ENCODE results near the gene SCAF1. TPM values are rescaled to one million over a fixed set of nuclear protein-coding genes. Genes with fewer than 3 reads are reported as not detected.

Gene SCAF1
- total and polyA plus RNA-seq, 9 donors = 3.3 to 94.6 (median 61.3) TPM

GRCh38 chr19:49696115-49696514, 54.1 kb downstream of the SCAF1 start:
- WGBS, 3 donors = 72 to 82% (median 79%) methylated on average over 6 of the region's 6 CpGs
- H3K27ac ChIP-seq = no peak overlapping the region
- no peaks in the 10 kb centered on the region for H3K36me3 ChIP-seq
- H3K4me3 ChIP-seq = no peak overlapping the region
- intact Hi-C loops (cut with DNase I) = no loop called here
- H3K4me1 ChIP-seq (ENCODE audit: insufficient read depth) = no peaks in the 10 kb centered on the region
- H3K9me3 ChIP-seq = no peaks in the 10 kb centered on the region
- DNase-seq = no peak
- H3K27me3 ChIP-seq = no peaks in the 10 kb centered on the region
- TF ChIP-seq, protein P1, sequence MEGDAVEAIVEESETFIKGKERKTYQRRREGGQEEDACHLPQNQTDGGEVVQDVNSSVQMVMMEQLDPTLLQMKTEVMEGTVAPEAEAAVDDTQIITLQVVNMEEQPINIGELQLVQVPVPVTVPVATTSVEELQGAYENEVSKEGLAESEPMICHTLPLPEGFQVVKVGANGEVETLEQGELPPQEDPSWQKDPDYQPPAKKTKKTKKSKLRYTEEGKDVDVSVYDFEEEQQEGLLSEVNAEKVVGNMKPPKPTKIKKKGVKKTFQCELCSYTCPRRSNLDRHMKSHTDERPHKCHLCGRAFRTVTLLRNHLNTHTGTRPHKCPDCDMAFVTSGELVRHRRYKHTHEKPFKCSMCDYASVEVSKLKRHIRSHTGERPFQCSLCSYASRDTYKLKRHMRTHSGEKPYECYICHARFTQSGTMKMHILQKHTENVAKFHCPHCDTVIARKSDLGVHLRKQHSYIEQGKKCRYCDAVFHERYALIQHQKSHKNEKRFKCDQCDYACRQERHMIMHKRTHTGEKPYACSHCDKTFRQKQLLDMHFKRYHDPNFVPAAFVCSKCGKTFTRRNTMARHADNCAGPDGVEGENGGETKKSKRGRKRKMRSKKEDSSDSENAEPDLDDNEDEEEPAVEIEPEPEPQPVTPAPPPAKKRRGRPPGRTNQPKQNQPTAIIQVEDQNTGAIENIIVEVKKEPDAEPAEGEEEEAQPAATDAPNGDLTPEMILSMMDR (IDR thresholded peaks at IDR 0.05) = no peak
- no peak for TF ChIP-seq POLR2A (IDR thresholded peaks at IDR 0.05)
- no peak for TF ChIP-seq EP300 (IDR thresholded peaks at IDR 0.05)

DNA sequence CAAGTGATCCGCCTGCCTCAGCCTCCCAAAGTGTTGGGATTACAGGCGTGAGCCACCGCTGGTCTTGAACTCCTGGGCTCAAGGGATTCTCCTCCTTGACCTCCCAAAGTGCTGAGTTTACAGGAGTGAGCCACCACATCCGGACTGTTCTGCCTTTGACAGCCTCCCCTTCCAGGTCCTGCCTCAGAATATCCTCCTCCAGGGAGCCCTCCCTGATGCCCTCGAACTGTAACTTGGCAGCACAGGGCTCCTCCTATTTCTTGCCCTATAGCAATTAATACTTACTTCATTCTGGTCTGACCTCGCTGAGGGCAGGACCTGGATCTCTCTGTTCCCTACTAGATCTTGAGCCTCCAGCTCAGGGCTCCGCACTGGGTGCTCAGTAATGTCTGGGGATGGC, 54.9 kb downstream of the SCAF1 start:
- H3K27ac ChIP-seq = no peak overlapping the region
- H3K36me3 ChIP-seq = no peaks in the 10 kb centered on the region
- WGBS, 3 donors = 87 to 91% (median 90%) methylated on average over 7 of the region's 7 CpGs
- intact Hi-C loops (cut with DNase I) = no loop called here
- H3K4me3 ChIP-seq = no peak overlapping the region
- no peaks in the 10 kb centered on the region for H3K27me3 ChIP-seq
- no peaks in the 10 kb centered on the region for H3K9me3 ChIP-seq
- TF ChIP-seq EP300 (IDR thresholded peaks at IDR 0.05) (no peak), POLR2A (IDR thresholded peaks at IDR 0.05) (no peak)
- TF ChIP-seq, protein P1 (IDR thresholded peaks at IDR 0.05) = no peak
- H3K4me1 ChIP-seq (ENCODE audit: insufficient read depth) = no peaks in the 10 kb centered on the region
- no peak for DNase-seq

DNA sequence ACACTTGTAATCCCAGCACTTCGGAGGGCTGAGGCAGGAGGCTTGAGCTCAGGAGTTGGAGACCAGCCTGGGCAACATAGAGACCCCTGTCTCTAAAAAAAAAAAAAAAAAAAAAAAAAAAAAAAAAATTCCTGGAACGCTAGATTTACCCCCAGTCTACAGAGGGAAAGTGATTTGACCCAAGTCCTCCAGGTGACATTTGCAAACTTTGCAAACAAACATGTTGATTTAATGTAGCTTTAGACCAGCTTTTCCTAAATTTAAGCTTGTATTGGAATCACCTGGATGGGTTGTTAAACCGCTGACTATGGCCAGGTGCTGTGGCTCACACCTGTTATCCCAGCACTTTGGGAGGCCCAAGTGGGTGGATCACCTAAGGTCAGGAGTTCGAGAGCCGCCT, 57.4 kb downstream of the SCAF1 start:
- no peaks in the 10 kb centered on the region for H3K9me3 ChIP-seq
- no peaks in the 10 kb centered on the region for H3K27me3 ChIP-seq
- H3K4me1 ChIP-seq (ENCODE audit: insufficient read depth) = no peaks in the 10 kb centered on the region
- no peak overlapping the region for H3K4me3 ChIP-seq
- no peak for DNase-seq
- H3K27ac ChIP-seq = no peak overlapping the region
- TF ChIP-seq EP300 (IDR thresholded peaks at IDR 0.05) (no peak), POLR2A (IDR thresholded peaks at IDR 0.05) (no peak)
- TF ChIP-seq, protein P1 (IDR thresholded peaks at IDR 0.05) = no peak
- 89 to 93% (median 91%) methylated on average over 5 of the region's 5 CpGs for WGBS, 3 donors
- no peaks in the 10 kb centered on the region for H3K36me3 ChIP-seq
- intact Hi-C loops (cut with DNase I) = no loop called here

- intact Hi-C loops (cut with DNase I) = no loop called here
- Histone ChIP-seq H3K9me3 (no peaks in the 10 kb centered on the region), H3K4me1 (ENCODE audit: insufficient read depth) (no peaks in the 10 kb centered on the region), H3K36me3 (no peaks in the 10 kb centered on the region), H3K4me3 (no peak overlapping the region), H3K27ac (no peak overlapping the region), H3K27me3 (no peaks in the 10 kb centered on the region)
- TF ChIP-seq EP300 (IDR thresholded peaks at IDR 0.05) (no peak), POLR2A (IDR thresholded peaks at IDR 0.05) (no peak)
- TF ChIP-seq, protein P1 (IDR thresholded peaks at IDR 0.05) = no peak
- DNase-seq = no peak
- 70 to 76% (median 71%) methylated on average over 11 of the region's 11 CpGs for WGBS, 3 donors
These were observed 58.6 kb downstream of the SCAF1 start for GRCh38 chr19:49700563-49700962.
